Activated T-cell treated with anti-CD3 and anti-CD28 coated beads, Interleukin-2, amount 50 U/mL, for 24 hours (primary cell): ENCODE results near the gene OGG1.

ENCODE experiments used
- DNase-seq: peaks from one replicate; pipeline ENCODE4 v3.0.0-alpha.2; 2020
- H3K27ac Mint-ChIP-seq: 2 replicates; pipeline ENCODE4 v1.8.0; 2020; ENCODE audit warnings: mild to moderate bottlenecking, mixed read lengths
- H3K27me3 Mint-ChIP-seq: 2 replicates; pipeline ENCODE4 v1.8.0; 2020; ENCODE audit warnings: mixed read lengths
- H3K36me3 Mint-ChIP-seq: 2 replicates; pipeline ENCODE4 v1.8.0; 2020; ENCODE audit warnings: low read depth, mixed read lengths
- H3K4me1 Mint-ChIP-seq: 2 replicates; pipeline ENCODE4 v1.8.0; 2020; ENCODE audit warnings: low read depth, mixed read lengths
- H3K4me3 Mint-ChIP-seq: 2 replicates; pipeline ENCODE4 v1.8.0; 2020; ENCODE audit warnings: mild to moderate bottlenecking, moderate library complexity, mixed read lengths
- H3K9me3 Mint-ChIP-seq: 2 replicates; pipeline ENCODE4 v1.8.0; 2020; ENCODE audit warnings: mixed read lengths

OGG1 gene

DNA sequence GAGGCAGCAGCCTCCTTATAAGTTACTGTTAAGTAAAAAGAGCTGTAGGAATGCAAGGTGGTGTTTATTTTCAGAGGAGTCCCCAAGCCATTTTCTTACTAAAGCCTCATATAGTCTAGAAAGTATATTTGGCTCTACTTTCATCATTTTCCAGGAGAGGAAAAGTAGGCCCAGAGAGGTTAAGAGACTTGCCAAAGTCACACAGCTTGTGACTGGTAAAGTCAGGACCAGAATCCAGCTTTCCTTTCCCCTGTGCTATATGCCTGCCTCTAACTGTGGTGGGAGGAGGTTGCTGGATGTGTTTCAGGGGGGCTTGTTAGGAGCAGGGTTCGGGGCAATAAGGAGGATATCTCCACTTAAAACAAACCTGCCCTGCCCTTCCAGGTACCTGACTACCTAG is 7.2 kb upstream of the OGG1 start:
- no peak overlapping the region for H3K27ac Mint-ChIP-seq
- peaks cover 100% of the 10 kb centered on the region for H3K36me3 Mint-ChIP-seq
- H3K4me3 Mint-ChIP-seq = no peak overlapping the region
- no peaks in the 10 kb centered on the region for H3K27me3 Mint-ChIP-seq
- H3K9me3 Mint-ChIP-seq = no peaks in the 10 kb centered on the region
- H3K4me1 Mint-ChIP-seq = peaks cover 15% of the 10 kb centered on the region
- no peak for DNase-seq

DNA sequence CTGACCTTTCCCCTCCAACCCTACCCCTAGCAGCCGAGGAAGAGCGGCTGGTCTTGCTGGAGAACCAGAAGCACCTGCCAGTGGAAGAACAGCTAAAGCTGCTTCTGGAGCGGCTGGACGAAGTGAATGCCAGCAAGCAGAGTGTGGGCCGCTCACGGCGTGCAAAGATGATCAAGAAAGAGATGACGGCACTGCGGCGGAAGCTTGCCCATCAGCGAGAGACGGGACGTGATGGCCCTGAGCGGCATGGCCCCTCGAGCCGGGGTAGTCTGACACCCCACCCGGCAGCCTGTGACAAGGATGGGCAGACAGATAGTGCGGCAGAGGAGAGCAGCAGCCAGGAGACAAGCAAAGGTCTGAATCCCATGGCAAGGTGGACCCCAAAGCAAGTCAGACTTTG is 6.2 kb upstream of the OGG1 start:
- H3K27me3 Mint-ChIP-seq = no peaks in the 10 kb centered on the region
- H3K4me3 Mint-ChIP-seq = no peak overlapping the region
- peaks cover 100% of the 10 kb centered on the region for H3K36me3 Mint-ChIP-seq
- H3K9me3 Mint-ChIP-seq = no peaks in the 10 kb centered on the region
- DNase-seq = no peak
- peaks cover 15% of the 10 kb centered on the region for H3K4me1 Mint-ChIP-seq
- no peak overlapping the region for H3K27ac Mint-ChIP-seq

DNA sequence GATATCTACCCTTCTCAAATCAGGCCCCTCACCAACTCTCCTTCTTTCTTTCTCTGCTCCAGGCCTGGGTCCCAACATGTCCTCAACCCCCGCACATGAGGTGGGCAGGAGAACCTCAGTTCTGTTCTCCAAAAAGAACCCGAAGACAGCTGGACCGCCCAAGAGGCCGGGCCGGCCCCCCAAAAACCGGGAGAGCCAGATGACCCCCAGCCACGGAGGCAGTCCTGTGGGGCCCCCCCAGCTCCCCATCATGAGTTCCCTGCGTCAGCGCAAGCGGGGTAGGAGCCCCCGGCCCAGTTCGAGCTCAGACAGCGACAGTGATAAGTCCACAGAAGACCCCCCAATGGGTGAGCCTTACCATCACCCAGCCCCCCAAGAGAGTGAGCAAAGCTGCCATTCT is 5.6 kb upstream of the OGG1 start:
- H3K9me3 Mint-ChIP-seq = no peaks in the 10 kb centered on the region
- H3K27ac Mint-ChIP-seq = no peak overlapping the region
- no peak for DNase-seq
- H3K4me1 Mint-ChIP-seq = peaks cover 18% of the 10 kb centered on the region
- H3K36me3 Mint-ChIP-seq = peaks cover 100% of the 10 kb centered on the region
- no peaks in the 10 kb centered on the region for H3K27me3 Mint-ChIP-seq
- no peak overlapping the region for H3K4me3 Mint-ChIP-seq

DNA sequence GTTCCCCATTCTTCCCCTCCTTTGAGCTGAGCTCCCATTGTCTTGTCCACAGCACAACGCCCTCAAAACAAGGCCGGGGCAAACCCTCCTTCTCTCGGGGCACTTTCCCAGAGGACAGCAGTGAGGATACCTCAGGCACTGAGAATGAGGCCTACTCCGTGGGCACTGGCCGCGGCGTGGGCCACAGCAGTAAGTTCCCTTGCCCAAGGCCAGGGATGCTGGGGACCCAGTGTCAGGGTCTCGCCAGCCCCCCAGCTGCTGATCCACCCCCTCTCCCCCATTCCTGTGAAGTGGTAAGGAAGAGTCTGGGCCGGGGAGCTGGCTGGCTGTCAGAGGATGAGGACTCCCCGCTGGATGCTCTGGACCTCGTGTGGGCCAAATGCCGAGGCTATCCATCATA is 4.2 kb upstream of the OGG1 start:
- Mint-ChIP-seq H3K4me1 (peaks cover 27% of the 10 kb centered on the region), H3K36me3 (peaks cover 100% of the 10 kb centered on the region), H3K4me3 (no peak overlapping the region), H3K27me3 (no peaks in the 10 kb centered on the region), H3K27ac (peak overlapping the region; percentile 84), H3K9me3 (no peaks in the 10 kb centered on the region)
- DNase-seq = no peak

DNA sequence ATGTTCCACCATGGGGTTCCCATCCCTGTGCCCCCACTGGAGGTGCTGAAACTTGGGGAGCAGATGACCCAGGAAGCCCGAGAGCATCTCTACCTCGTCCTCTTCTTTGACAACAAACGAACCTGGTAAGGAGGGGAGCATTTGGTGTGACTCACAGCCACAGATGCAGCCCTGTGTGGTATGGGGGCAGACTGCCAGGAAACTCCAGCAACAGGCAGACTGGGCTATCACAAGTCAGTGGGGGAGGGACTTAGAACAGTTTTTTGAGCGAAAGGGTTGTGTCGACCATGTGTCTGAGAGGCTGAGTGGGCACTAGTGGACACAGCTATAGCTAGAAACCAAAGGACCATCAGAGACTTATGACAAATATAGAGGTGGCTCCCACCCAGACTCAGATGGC is 3.4 kb upstream of the OGG1 start:
- H3K27me3 Mint-ChIP-seq = no peaks in the 10 kb centered on the region
- peaks cover 34% of the 10 kb centered on the region for H3K4me1 Mint-ChIP-seq
- H3K36me3 Mint-ChIP-seq = peaks cover 100% of the 10 kb centered on the region
- peak overlapping the region; percentile 84 for H3K27ac Mint-ChIP-seq
- no peaks in the 10 kb centered on the region for H3K9me3 Mint-ChIP-seq
- H3K4me3 Mint-ChIP-seq = no peak overlapping the region
- no peak for DNase-seq

DNA sequence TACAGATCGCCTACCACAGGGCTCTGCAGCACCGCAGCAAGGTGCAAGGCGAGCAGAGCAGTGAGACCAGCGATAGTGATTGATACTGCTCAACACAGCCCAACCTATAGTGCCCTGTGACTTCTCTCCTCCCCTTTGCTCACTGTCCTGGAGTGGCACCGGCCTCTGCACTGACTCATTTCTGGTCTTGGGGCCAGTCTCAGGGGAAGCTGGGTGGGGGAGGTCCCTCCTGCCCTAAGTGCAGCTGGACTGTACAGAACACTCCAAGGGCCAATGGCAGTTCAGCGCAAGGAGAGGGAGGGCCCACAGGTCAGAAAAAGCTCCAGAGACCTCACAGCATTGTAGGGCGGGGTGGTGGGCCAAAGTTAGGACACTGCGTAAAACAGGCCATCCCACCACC is 2.5 kb upstream of the OGG1 start:
- Mint-ChIP-seq H3K4me1 (peaks cover 44% of the 10 kb centered on the region), H3K27ac (peak overlapping the region; percentile 29), H3K9me3 (no peaks in the 10 kb centered on the region), H3K36me3 (peaks cover 100% of the 10 kb centered on the region), H3K4me3 (no peak overlapping the region), H3K27me3 (no peaks in the 10 kb centered on the region)
- DNase-seq = no peak

DNA sequence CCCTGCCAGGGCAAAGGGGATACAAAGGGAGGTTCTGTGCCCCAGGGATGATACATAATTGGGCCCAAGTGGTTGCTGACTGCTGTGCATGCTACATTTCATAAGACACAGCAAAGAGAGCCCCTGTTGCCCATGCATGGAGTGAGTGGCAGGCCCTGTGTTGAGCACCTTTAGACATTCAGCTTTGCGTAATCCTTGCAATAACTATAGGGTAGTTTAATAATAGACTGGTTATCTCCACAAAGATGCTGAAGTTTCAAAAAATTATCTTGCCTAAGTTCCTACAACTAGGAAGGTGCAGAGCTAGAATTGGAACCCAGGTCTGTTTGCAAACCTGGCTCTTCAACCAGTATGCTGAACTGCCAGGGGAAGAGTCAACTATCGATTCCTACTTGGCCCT is 1.7 kb upstream of the OGG1 start:
- no peak for DNase-seq
- H3K4me3 Mint-ChIP-seq = no peak overlapping the region
- H3K36me3 Mint-ChIP-seq = peaks cover 100% of the 10 kb centered on the region
- H3K4me1 Mint-ChIP-seq = peaks cover 46% of the 10 kb centered on the region
- no peaks in the 10 kb centered on the region for H3K9me3 Mint-ChIP-seq
- no peak overlapping the region for H3K27ac Mint-ChIP-seq
- H3K27me3 Mint-ChIP-seq = no peaks in the 10 kb centered on the region

DNA sequence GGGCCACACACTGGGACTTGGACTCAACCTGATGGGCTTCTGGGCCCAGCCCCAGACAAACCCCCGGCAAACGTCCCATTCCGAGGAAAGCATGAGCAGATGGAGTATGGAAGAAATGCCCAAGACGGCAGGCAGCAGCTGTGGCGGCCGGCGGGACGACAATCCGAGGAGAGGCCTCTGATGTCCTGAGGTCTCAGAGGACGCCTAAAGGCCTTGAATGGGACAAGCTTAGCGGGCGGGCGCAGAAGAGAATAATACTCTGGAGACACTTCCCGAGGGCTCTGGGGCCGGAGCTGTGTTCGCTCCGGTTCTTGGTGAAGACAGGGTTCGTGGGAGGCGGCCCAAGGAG is 482 bp upstream of the OGG1 start:
- H3K4me1 Mint-ChIP-seq = peaks cover 53% of the 10 kb centered on the region
- H3K9me3 Mint-ChIP-seq = no peaks in the 10 kb centered on the region
- H3K36me3 Mint-ChIP-seq = peaks cover 98% of the 10 kb centered on the region
- peak overlapping the region; percentile 96 for H3K27ac Mint-ChIP-seq
- no peak for DNase-seq
- H3K27me3 Mint-ChIP-seq = no peaks in the 10 kb centered on the region
- H3K4me3 Mint-ChIP-seq = peak overlapping the region; percentile 94

DNA sequence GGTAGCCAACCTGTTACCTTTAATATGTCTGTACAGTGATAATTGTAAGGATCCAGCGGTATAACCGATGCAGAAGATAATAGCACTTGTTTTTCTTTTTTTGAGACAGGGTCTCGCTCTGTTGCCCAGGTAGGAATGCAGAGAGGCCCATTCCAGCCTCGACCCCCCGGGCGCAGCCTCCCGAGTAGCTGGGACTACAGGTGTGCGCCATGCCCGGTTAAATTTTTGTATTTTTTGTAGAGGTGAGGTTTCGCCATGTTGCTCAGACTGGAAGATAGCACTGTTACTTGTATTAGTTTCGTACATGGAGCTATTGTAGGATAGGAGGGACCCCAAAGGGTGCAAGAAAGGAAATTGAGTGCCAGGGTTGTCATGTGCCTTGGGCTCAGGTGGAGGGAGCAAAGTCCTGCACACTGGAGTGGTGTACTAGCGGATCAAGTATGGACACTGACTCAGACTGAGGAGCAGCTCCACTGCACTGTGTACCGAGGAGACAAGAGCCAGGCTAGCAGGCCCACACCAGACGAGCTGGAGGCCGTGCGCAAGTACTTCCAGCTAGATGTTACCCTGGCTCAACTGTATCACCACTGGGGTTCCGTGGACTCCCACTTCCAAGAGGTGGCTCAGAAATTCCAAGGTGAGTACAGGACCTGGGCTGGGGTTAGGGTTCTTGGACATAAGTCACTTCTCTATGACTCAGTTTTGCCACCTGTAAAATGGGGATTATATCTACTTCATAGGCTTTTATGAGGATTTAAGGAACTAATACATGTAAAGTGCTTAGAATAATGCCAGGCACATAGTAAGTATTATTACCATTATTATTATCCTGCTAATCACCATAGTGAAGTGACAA is 1.0 kb downstream of the OGG1 start:
- peak overlapping the region; percentile 94 for H3K4me3 Mint-ChIP-seq
- peak; percentile 46 for DNase-seq
- no peaks in the 10 kb centered on the region for H3K27me3 Mint-ChIP-seq
- peaks cover 96% of the 10 kb centered on the region for H3K36me3 Mint-ChIP-seq
- no peaks in the 10 kb centered on the region for H3K9me3 Mint-ChIP-seq
- H3K27ac Mint-ChIP-seq = peak overlapping the region; percentile 96
- H3K4me1 Mint-ChIP-seq = peaks cover 61% of the 10 kb centered on the region

DNA sequence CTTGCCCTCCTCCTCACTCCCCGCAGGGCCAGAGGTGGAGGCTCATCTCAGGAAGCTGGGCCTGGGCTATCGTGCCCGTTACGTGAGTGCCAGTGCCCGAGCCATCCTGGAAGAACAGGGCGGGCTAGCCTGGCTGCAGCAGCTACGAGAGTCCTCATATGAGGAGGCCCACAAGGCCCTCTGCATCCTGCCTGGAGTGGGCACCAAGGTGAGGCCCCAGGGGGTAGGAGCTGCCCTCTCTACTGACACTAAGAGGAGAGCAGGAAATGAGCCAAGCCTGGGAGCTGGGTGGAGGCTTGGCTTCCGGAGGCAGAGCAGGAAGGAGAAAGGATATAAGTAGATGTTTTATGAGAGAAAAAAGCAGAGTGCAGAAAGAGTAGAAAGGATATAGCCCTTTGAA is 4.9 kb downstream of the OGG1 start:
- Mint-ChIP-seq H3K36me3 (peaks cover 92% of the 10 kb centered on the region), H3K4me1 (peaks cover 40% of the 10 kb centered on the region), H3K9me3 (no peaks in the 10 kb centered on the region), H3K27ac (peak overlapping the region; percentile 84), H3K27me3 (no peaks in the 10 kb centered on the region), H3K4me3 (no peak overlapping the region)
- DNase-seq = no peak

DNA sequence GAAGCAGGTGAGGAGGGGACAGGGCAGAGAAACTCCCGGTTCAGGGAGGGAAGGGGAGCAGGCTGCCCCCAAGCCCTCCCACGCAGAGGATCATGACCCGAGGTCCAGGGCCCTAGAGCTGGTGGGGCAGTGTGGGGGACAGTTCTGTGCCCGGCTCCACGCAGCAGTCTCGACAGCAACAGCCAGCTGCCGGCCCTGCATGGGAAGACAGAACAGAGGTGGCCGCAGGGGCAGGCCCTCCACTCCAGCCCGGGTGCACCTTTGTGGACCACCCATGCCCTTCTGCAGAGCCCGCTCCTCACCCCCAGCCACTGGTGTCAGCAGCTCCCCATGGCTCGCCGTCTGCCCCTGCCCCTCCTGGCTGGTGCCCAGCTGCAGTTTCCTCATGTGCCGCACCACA is 7.7 kb downstream of the OGG1 start:
- H3K4me1 Mint-ChIP-seq = peaks cover 21% of the 10 kb centered on the region
- no peak overlapping the region for H3K4me3 Mint-ChIP-seq
- H3K9me3 Mint-ChIP-seq = no peaks in the 10 kb centered on the region
- no peak for DNase-seq
- H3K36me3 Mint-ChIP-seq = peaks cover 91% of the 10 kb centered on the region
- peak overlapping the region; percentile 47 for H3K27ac Mint-ChIP-seq
- H3K27me3 Mint-ChIP-seq = no peaks in the 10 kb centered on the region

DNA sequence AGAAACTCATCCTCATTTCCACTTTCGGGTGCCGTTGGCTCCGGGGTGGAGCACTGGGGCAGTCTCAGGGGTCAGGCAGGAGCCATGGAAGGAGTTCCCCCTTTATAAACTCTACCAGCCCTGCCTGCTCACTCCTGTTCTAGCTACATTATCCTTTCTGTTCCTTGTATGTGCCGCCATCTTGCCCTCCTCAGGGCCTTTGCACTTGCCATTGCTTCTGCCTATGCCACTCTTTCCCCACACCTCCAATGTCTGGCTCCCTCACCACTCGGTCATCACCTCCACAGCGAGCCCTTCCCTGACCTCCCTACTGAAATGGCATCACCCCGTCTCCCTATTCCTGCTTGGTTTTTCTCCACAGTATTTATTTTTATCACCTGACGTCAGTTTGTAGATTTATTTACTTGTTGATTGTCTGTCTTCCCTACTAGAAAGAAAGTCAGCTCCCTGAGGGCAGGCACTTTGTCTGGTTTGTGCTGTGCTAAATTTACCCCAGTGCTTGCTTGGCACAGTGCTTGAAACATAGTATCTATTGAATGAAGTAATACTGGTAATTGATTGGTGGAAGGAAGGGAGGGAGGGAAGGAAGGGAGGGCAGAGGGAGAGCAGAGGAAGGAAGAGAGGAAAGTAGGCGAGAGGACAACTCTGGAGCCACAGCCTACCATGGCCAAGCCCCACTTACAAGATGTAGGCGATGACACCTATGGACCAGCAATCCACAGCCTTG is 11.2 kb downstream of the OGG1 start:
- Mint-ChIP-seq H3K27me3 (no peaks in the 10 kb centered on the region), H3K9me3 (no peaks in the 10 kb centered on the region), H3K36me3 (peaks cover 87% of the 10 kb centered on the region), H3K4me3 (no peak overlapping the region), H3K4me1 (peaks cover 10% of the 10 kb centered on the region), H3K27ac (no peak overlapping the region)
- DNase-seq = no peak

DNA sequence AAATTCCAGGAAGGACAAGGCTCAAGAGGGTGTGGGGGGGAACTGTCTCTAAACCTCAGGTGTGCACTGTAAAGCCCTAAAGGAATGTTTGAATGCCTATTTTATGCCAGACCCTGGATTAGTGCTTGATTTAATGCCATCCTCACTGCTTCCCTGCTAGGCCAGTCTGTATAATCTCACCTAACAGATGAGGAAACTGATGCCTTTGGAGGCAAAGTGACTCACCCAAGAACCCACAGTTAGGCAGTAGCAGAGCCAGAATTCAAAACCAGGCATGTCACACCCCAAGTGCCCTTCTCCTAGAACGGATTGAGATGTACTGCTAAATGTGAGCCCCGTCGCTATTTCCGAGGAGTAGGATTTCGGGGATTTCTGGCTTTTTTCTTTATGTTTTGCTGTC is 12.2 kb downstream of the OGG1 start:
- Mint-ChIP-seq H3K4me1 (peaks cover 12% of the 10 kb centered on the region), H3K27me3 (no peaks in the 10 kb centered on the region), H3K36me3 (peaks cover 85% of the 10 kb centered on the region), H3K9me3 (no peaks in the 10 kb centered on the region), H3K4me3 (no peak overlapping the region), H3K27ac (no peak overlapping the region)
- DNase-seq = no peak

DNA sequence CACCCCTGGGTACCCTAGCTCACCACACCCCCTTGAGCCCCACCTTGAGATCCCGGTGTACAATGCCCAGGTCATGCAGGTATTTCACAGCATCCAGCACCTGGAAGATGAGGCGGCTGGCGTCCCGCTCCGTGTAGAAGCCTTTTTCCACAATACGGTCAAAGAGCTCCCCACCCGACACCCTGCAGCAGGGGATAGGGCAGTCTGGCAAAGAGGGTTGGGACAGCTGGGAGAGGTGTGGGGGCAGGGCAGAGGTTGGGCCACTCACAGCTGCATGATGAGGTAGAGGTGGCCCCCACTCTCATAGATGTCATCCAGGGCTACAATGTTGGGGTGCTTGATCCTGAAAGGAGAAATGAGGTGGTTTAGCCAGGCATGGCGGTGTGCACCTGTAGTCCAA is 13.1 kb downstream of the OGG1 start:
- Mint-ChIP-seq H3K9me3 (no peaks in the 10 kb centered on the region), H3K27ac (no peak overlapping the region), H3K27me3 (no peaks in the 10 kb centered on the region), H3K36me3 (peaks cover 86% of the 10 kb centered on the region), H3K4me1 (peaks cover 21% of the 10 kb centered on the region), H3K4me3 (no peak overlapping the region)
- DNase-seq = no peak

DNA sequence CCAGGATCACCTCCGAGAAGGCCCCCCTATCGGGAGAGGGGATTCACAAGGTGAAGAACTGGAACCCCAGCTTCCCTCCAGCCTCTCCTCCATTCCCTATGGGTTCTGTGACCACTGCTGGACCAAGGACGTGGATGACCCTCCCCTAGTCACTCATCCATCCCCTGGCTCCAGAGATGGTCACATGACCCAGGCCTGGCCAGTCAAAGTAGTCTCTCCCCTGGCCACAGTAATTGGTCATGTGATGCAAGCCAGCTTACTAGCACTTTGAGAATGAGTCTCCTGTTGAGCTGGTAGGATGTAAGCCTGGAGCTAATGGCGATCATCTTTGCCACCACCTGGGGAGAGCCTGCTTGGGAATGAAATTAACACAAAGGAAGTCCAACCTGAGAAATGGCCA is 16.1 kb downstream of the OGG1 start:
- H3K36me3 Mint-ChIP-seq = peaks cover 65% of the 10 kb centered on the region

More for the DNA sequence above, 16.1 kb downstream of the OGG1 start:
- no peak overlapping the region for H3K27ac Mint-ChIP-seq
- H3K27me3 Mint-ChIP-seq = no peaks in the 10 kb centered on the region
- peaks cover 44% of the 10 kb centered on the region for H3K4me1 Mint-ChIP-seq
- DNase-seq = no peak
- no peak overlapping the region for H3K4me3 Mint-ChIP-seq
- no peaks in the 10 kb centered on the region for H3K9me3 Mint-ChIP-seq
